A673 (cell line): Measurements from ENCODE around the gene AKR1C1. TPM values are rescaled to one million over a fixed set of nuclear protein-coding genes. Genes with fewer than 3 reads are reported as not detected.
"Not testable (repeated sequence)": the region's sequence is repeated elsewhere in the genome, so short reads cannot be mapped to it uniquely, and the experiment has no call there.

Experiments
- BruUV-seq: library from RNA; stranded (reverse); fragments of 400-500 nt; replicated peaks from 2 replicates; lab custom pipeline; 2021; lab: Mats Ljungman, UMichigan
- CTCF ChIA-PET: fragments of 300-600 bp; sonication (Branson Sonifier 250); formaldehyde crosslinking; loops from one replicate; lab custom pipeline; 2022; ENCODE audit warnings: antibody characterized with exemption; lab: Charles Lee
- POLR2A ChIA-PET: fragments of 300-600 bp; sonication (Branson Sonifier 250); formaldehyde crosslinking; loops from one replicate; lab custom pipeline; 2022; ENCODE audit warnings: antibody characterized with exemption; ENCODE audit not compliant: low non-redundant PET; lab: Charles Lee
- DNase-seq: peaks from one replicate; pipeline ENCODE4 v3.0.0-alpha.2; 2015; ENCODE audit warnings: low spot score
- H3K27ac ChIP-seq: fragments of 200-600 bp; sonication (generic); 2 replicates; pipeline ENCODE4 v1.5.1; 2016; ENCODE audit warnings: mixed run types, low read depth, mild to moderate bottlenecking, mixed read lengths, antibody characterized with exemption, low read length; ENCODE audit not compliant: poor library complexity, severe bottlenecking
- H3K27me3 ChIP-seq: fragments of 200-600 bp; sonication (generic); replicated peaks from 2 replicates; pipeline ENCODE4 v1.6.1; 2017; ENCODE audit warnings: mixed run types, low read depth, mild to moderate bottlenecking, mixed read lengths, antibody characterized with exemption, low read length; ENCODE audit not compliant: insufficient read depth, poor library complexity
- H3K36me3 ChIP-seq: fragments of 200-600 bp; sonication (generic); 2 replicates; pipeline ENCODE4 v1.6.1; 2016; ENCODE audit warnings: mixed run types, mild to moderate bottlenecking, mixed read lengths, antibody characterized with exemption, low read length; ENCODE audit not compliant: insufficient read depth, poor library complexity, severe bottlenecking
- H3K4me1 ChIP-seq: fragments of 200-600 bp; sonication (generic); 2 replicates; pipeline ENCODE4 v1.6.1; 2017; ENCODE audit warnings: mixed run types, mild to moderate bottlenecking, mixed read lengths, antibody characterized with exemption, low read length; ENCODE audit not compliant: insufficient read depth, poor library complexity, severe bottlenecking
- H3K4me3 ChIP-seq: fragments of 200-600 bp; sonication (generic); 2 replicates; pipeline ENCODE4 v1.5.1; 2016; ENCODE audit warnings: low read depth, mixed run types, mild to moderate bottlenecking, mixed read lengths, low read length; ENCODE audit not compliant: poor library complexity, severe bottlenecking
- H3K9me3 ChIP-seq: fragments of 200-600 bp; sonication (generic); 2 replicates; pipeline ENCODE4 v1.6.1; 2016; ENCODE audit warnings: mixed run types, low read depth, mild to moderate bottlenecking, mixed read lengths, antibody characterized with exemption, low read length; ENCODE audit not compliant: poor library complexity, severe bottlenecking
- CTCF ChIP-seq: fragments of 300-800, 200-600 bp; sonication (generic); conservative IDR thresholded peaks from 2 replicates; pipeline ENCODE4 v1.5.1; 2017; ENCODE audit warnings: low read depth, mild to moderate bottlenecking, antibody characterized with exemption, low read length, moderate library complexity, mixed read lengths
- EZH2 ChIP-seq: fragments of 200-600 bp; sonication (generic); IDR thresholded peaks from 2 replicates; pipeline ENCODE4 v1.6.1; 2017; ENCODE audit warnings: borderline replicate concordance, low read depth, mild to moderate bottlenecking, mixed read lengths, antibody characterized with exemption, low read length; ENCODE audit not compliant: poor library complexity, severe bottlenecking
- intact Hi-C: fragments of 100-400 bp; cut with micrococcal nuclease; formaldehyde crosslinking; loops from one replicate; pipeline ENCODE4 v1.10.0; 2022; ENCODE audit not compliant: unreplicated experiment
- total RNA-seq: library from RNA; stranded (reverse); gene quantifications from 2 replicates; pipeline ENCODE4 v1.2.3, GENCODE V29; 2021

AKR1C1 gene
- total RNA-seq, 1 experiment from 2014 or later = 9.8 TPM

- BruUV-seq, H3K36me3 ChIP-seq, H3K4me1 ChIP-seq, DNase-seq, intact Hi-C loops, H3K4me3 ChIP-seq, H3K27ac ChIP-seq, POLR2A ChIA-PET, H3K9me3 ChIP-seq, H3K27me3 ChIP-seq, CTCF ChIA-PET: not testable (repeated sequence)
Measured at GRCh38 chr10:4973294-4973693, 10.1 kb downstream of the AKR1C1 start.

- CTCF ChIA-PET, DNase-seq, POLR2A ChIA-PET, intact Hi-C loops, H3K4me1 ChIP-seq, H3K27ac ChIP-seq, H3K4me3 ChIP-seq, H3K9me3 ChIP-seq, H3K36me3 ChIP-seq, H3K27me3 ChIP-seq, BruUV-seq: not testable (repeated sequence)
Measured at GRCh38 chr10:4974400-4974799, 11.2 kb downstream of the AKR1C1 start.

- H3K4me3 ChIP-seq = no peak overlapping the region
- H3K4me1 ChIP-seq = no peaks in the 10 kb centered on the region
- H3K27me3 ChIP-seq = no peaks in the 10 kb centered on the region
- TF ChIP-seq CTCF = no peak
- TF ChIP-seq EZH2 = no peak
- H3K27ac ChIP-seq = no peak overlapping the region
- POLR2A ChIA-PET = no interaction called here
- BruUV-seq = no TSS peak
- no peaks in the 10 kb centered on the region for H3K36me3 ChIP-seq
- no peaks in the 10 kb centered on the region for H3K9me3 ChIP-seq
- DNase-seq = no peak
- intact Hi-C loops = no loop called here
- CTCF ChIA-PET = no interaction called here
Measured at GRCh38 chr10:4977025-4977424, 13.8 kb downstream of the AKR1C1 start.

- Histone ChIP-seq H3K27ac (no peak overlapping the region), H3K27me3 (no peaks in the 10 kb centered on the region), H3K4me3 (no peak overlapping the region), H3K36me3 (no peaks in the 10 kb centered on the region), H3K9me3 (no peaks in the 10 kb centered on the region), H3K4me1 (no peaks in the 10 kb centered on the region)
- POLR2A ChIA-PET = no interaction called here
- BruUV-seq = no TSS peak
- TF ChIP-seq EZH2 (no peak), CTCF (no peak)
- intact Hi-C loops = no loop called here
- CTCF ChIA-PET = no interaction called here
- no peak for DNase-seq
Measured at GRCh38 chr10:4978870-4979269, 15.7 kb downstream of the AKR1C1 start.
